ENCODE data around the gene FILIP1L.

The FILIP1L gene

DNA sequence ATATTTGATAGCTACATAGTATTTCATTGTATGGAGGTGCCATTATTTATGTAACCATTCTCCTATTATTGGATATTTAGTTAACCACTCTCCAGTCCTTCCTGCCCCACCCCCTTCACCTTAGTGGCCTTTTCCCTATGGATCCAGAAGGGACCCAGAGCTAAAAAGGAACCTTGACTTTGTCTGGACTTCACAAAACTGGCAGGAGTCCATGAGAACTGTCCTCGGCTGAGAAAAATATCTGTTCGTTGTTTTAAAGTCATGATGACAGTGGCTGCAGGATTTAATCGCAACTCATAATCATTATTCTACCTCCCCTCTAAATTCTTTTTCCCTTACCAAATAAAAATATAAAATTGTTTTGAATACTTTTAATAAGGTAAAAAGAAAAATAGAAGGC lies 166.9 kb downstream of the FILIP1L start:
- H3K27ac Mint-ChIP-seq (ENCODE audit: low read depth), result no peak overlapping the region
- no peaks in the 10 kb centered on the region for H3K9me3 Mint-ChIP-seq
- H3K4me1 Mint-ChIP-seq, result no peaks in the 10 kb centered on the region
- peaks cover 3% of the 10 kb centered on the region for H3K36me3 Mint-ChIP-seq (ENCODE audit: insufficient read depth)
- DNase-seq (ENCODE audit: low spot score in 2 of 2) (no peak), ATAC-seq (replicated peaks; ENCODE audit: extremely low read depth, poor library complexity, severe bottlenecking) (no peak)
- H3K27me3 Mint-ChIP-seq, result no peaks in the 10 kb centered on the region
- no peak overlapping the region for H3K4me3 Mint-ChIP-seq

DNA sequence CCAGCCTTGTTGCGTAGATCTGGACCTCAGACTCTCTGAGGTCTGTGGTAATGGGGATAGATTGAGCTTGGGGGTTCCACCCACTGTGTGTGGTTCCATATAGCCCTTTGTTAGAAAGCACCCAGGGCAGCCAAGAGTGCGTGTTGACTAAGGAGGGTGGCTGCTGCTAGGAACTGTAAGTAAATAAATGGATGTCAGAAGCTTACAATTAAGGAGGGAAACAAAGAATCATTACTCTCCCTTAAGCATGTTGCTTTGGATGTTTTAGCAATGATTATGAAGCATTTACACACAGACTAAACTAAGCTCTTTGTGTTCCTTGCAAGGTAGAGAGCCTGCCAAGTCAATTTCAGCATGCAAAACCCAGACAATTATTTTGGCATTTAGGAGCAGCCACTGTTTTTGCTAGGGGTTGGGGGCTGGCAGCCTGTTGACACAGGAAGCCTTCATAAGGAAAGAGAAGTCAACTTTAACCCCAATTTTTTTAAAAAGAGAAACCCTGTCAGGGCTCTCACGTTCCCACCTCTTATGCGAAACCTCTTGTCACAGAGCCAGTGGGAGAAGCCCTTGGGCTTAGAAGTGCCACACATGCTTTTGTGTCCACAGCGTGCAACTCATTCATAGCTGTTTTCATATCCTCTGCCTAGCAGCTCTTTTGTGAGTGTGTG lies 168.8 kb downstream of the FILIP1L start:
- Mint-ChIP-seq H3K36me3 (ENCODE audit: insufficient read depth) (peaks cover 3% of the 10 kb centered on the region), H3K4me1 (no peaks in the 10 kb centered on the region), H3K9me3 (no peaks in the 10 kb centered on the region), H3K27me3 (no peaks in the 10 kb centered on the region), H3K4me3 (no peak overlapping the region), H3K27ac (ENCODE audit: low read depth) (no peak overlapping the region)
- no peak for DNase-seq (ENCODE audit: low spot score in 2 of 2)
- ATAC-seq (replicated peaks; ENCODE audit: extremely low read depth, poor library complexity, severe bottlenecking), result no peak

- Mint-ChIP-seq H3K9me3 (no peaks in the 10 kb centered on the region), H3K27me3 (no peaks in the 10 kb centered on the region), H3K4me1 (no peaks in the 10 kb centered on the region), H3K4me3 (no peak overlapping the region), H3K27ac (ENCODE audit: low read depth) (no peak overlapping the region), H3K36me3 (ENCODE audit: insufficient read depth) (peaks cover 4% of the 10 kb centered on the region)
- DNase-seq (ENCODE audit: low spot score in 2 of 2) (no peak), ATAC-seq (replicated peaks; ENCODE audit: extremely low read depth, poor library complexity, severe bottlenecking) (no peak)
Measured at GRCh38 chr3:99943931-99944761, 170.2 kb downstream of the FILIP1L start.

DNA sequence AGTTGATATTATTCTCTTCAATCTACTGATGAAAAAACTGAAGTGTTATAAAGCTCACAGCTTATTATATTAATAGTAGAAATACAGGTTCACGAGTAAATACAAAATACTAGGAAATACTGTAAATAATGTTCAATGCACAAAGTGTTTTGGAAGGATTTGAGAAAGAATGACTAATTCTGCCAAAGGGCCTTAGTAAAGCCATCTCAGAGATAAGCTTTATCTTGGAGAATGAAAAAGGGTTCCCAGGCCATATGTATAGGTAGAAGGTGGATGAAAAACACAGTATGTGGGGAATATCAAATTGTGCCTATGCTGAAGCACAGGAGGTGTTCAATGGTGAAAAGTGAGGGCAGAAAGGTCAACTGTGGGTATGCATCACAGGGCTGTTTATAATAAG lies 173.1 kb downstream of the FILIP1L start:
- no peaks in the 10 kb centered on the region for H3K4me1 Mint-ChIP-seq
- no peak overlapping the region for H3K4me3 Mint-ChIP-seq
- DNase-seq (ENCODE audit: low spot score in 2 of 2) (no peak), ATAC-seq (replicated peaks; ENCODE audit: extremely low read depth, poor library complexity, severe bottlenecking) (no peak)
- H3K27me3 Mint-ChIP-seq, result no peaks in the 10 kb centered on the region
- H3K9me3 Mint-ChIP-seq, result no peaks in the 10 kb centered on the region
- no peak overlapping the region for H3K27ac Mint-ChIP-seq (ENCODE audit: low read depth)
- peaks cover 4% of the 10 kb centered on the region for H3K36me3 Mint-ChIP-seq (ENCODE audit: insufficient read depth)

DNA sequence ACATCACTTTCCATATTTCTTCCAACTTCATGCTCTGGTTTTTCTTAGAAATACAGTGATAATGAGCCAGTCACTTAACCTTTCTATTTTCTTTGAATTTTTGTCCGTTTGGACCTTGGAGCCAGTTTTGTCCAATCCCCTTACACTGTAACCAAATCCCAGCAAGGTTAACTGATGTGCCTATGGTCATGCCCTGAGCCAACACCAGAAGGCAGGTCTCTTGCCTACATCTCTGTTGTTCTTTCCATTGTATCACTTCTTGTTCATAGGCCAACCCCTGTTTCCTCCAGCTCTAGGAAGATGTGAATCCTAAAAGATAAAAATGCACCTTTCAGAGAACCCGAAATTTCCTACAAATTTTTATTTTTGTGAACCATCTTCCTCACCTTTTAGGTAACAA lies 174.0 kb downstream of the FILIP1L start:
- Mint-ChIP-seq H3K4me3 (no peak overlapping the region), H3K36me3 (ENCODE audit: insufficient read depth) (peaks cover 4% of the 10 kb centered on the region), H3K27ac (ENCODE audit: low read depth) (no peak overlapping the region), H3K27me3 (no peaks in the 10 kb centered on the region), H3K4me1 (no peaks in the 10 kb centered on the region), H3K9me3 (no peaks in the 10 kb centered on the region)
- DNase-seq (ENCODE audit: low spot score in 2 of 2), result no peak
- ATAC-seq (replicated peaks; ENCODE audit: extremely low read depth, poor library complexity, severe bottlenecking), result no peak

- ATAC-seq (replicated peaks; ENCODE audit: extremely low read depth, poor library complexity, severe bottlenecking) (no peak), DNase-seq (ENCODE audit: low spot score in 2 of 2) (no peak)
- Mint-ChIP-seq H3K4me1 (no peaks in the 10 kb centered on the region), H3K4me3 (no peak overlapping the region), H3K27ac (ENCODE audit: low read depth) (no peak overlapping the region), H3K36me3 (ENCODE audit: insufficient read depth) (peaks cover 4% of the 10 kb centered on the region), H3K9me3 (no peaks in the 10 kb centered on the region), H3K27me3 (no peaks in the 10 kb centered on the region)
Measured at GRCh38 chr3:99939876-99940275, 174.4 kb downstream of the FILIP1L start.

- H3K27ac Mint-ChIP-seq (ENCODE audit: low read depth), result no peak overlapping the region
- H3K4me3 Mint-ChIP-seq, result no peak overlapping the region
- DNase-seq (ENCODE audit: low spot score in 2 of 2) (no peak), ATAC-seq (replicated peaks; ENCODE audit: extremely low read depth, poor library complexity, severe bottlenecking) (no peak)
- peaks cover 1% of the 10 kb centered on the region for H3K36me3 Mint-ChIP-seq (ENCODE audit: insufficient read depth)
- H3K27me3 Mint-ChIP-seq, result no peaks in the 10 kb centered on the region
- no peaks in the 10 kb centered on the region for H3K4me1 Mint-ChIP-seq
- H3K9me3 Mint-ChIP-seq, result no peaks in the 10 kb centered on the region
Measured at GRCh38 chr3:99938270-99938911, 175.9 kb downstream of the FILIP1L start.

DNA sequence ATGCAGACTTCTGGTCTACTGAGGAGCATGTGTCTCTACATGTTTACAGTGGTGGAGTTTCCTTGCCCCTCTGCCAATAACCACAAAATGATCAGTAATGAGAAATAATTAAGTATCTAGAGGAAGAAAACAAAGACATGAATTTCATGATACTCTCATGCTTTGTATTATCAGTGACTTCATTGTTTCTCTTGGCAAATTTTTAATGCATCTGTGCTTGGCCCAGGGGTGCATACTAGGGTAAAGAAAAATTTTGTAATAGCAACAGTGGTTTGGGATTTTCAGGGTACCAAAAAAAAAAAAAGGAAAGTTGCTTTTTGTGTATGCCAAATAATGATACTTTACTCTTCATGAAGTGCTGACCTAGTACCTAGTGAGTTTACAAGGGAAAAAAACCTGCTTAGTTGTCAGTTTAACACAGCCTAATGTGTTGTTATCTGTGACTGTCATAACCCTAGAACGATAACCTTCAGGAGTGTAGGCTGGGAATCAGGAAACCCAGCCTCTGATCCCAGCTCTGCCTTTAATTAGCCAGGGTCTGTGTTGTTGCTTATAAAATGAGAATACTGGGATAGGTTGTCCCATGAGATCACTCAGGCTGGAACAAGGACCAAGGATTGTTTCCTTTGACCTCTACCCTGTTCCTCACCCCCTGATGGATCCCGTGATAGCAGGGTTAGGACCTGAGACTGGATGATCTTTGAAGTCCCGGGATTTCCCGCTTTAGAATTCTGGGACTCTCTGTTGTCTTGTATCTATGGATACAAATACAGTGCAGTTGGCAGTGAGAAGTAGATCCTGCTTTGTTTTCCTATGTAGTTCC lies 179.1 kb downstream of the FILIP1L start:
- H3K27ac Mint-ChIP-seq (ENCODE audit: low read depth), result no peak overlapping the region
- no peaks in the 10 kb centered on the region for H3K4me1 Mint-ChIP-seq
- no peak for DNase-seq (ENCODE audit: low spot score in 2 of 2)
- H3K36me3 Mint-ChIP-seq (ENCODE audit: insufficient read depth), result peaks cover 2% of the 10 kb centered on the region
- no peaks in the 10 kb centered on the region for H3K27me3 Mint-ChIP-seq
- H3K4me3 Mint-ChIP-seq, result no peak overlapping the region
- no peaks in the 10 kb centered on the region for H3K9me3 Mint-ChIP-seq
- ATAC-seq (replicated peaks; ENCODE audit: extremely low read depth, poor library complexity, severe bottlenecking), result no peak

GRCh38 chr3:99933971-99934750 lies 180.1 kb downstream of the FILIP1L start:
- Mint-ChIP-seq H3K36me3 (ENCODE audit: insufficient read depth) (peaks cover 1% of the 10 kb centered on the region), H3K27ac (ENCODE audit: low read depth) (no peak overlapping the region), H3K9me3 (no peaks in the 10 kb centered on the region), H3K4me3 (no peak overlapping the region), H3K4me1 (no peaks in the 10 kb centered on the region), H3K27me3 (no peaks in the 10 kb centered on the region)
- DNase-seq (ENCODE audit: low spot score in 2 of 2), result no peak
- ATAC-seq (replicated peaks; ENCODE audit: extremely low read depth, poor library complexity, severe bottlenecking), result no peak

DNA sequence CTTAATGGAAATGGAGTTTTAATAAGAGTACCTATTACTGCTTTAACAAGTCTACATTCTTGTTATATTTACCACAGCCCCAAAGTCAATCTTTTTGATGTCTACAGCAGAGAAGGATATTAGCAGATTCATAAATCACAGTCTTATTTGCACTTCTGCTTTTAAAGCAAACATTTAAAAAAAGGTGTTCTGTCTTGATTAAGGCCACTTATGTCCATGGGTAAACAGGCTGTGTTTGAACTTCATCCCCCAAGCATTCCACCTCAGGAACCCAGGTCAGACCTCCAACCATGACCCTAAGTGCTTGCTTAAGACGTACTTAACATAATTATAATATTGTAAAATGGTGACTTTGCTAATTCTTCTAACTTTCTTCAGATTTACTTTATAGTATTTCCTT lies 183.2 kb downstream of the FILIP1L start:
- H3K27me3 Mint-ChIP-seq, result no peaks in the 10 kb centered on the region
- no peaks in the 10 kb centered on the region for H3K4me1 Mint-ChIP-seq
- H3K4me3 Mint-ChIP-seq, result no peak overlapping the region
- ATAC-seq (replicated peaks; ENCODE audit: extremely low read depth, poor library complexity, severe bottlenecking) (no peak), DNase-seq (ENCODE audit: low spot score in 2 of 2) (no peak)
- H3K36me3 Mint-ChIP-seq (ENCODE audit: insufficient read depth), result peaks cover 1% of the 10 kb centered on the region
- no peak overlapping the region for H3K27ac Mint-ChIP-seq (ENCODE audit: low read depth)
- H3K9me3 Mint-ChIP-seq, result no peaks in the 10 kb centered on the region

GRCh38 chr3:99929745-99930139 lies 184.6 kb downstream of the FILIP1L start:
- Mint-ChIP-seq H3K27ac (ENCODE audit: low read depth) (no peak overlapping the region), H3K27me3 (no peaks in the 10 kb centered on the region), H3K4me1 (no peaks in the 10 kb centered on the region), H3K9me3 (no peaks in the 10 kb centered on the region), H3K36me3 (ENCODE audit: insufficient read depth) (peaks cover 1% of the 10 kb centered on the region), H3K4me3 (no peak overlapping the region)
- ATAC-seq (replicated peaks; ENCODE audit: extremely low read depth, poor library complexity, severe bottlenecking) (no peak), DNase-seq (ENCODE audit: low spot score in 2 of 2) (no peak)
